SW 1271 (cell line): ENCODE data around the gene VPS8.
"Not testable (repeated sequence)": the region's sequence is repeated elsewhere in the genome, so short reads cannot be mapped to it uniquely, and the experiment has no call there.

Experiments used
- DNase-seq, 2 experiments: peaks; one replicate each; lab custom pipeline; 2025; lab: John Stamatoyannopoulos, UW

The VPS8 gene

GRCh38 chr3:184981071-184981470, 169.1 kb downstream of the VPS8 start:
- no peak for DNase-seq

GRCh38 chr3:184982076-184982475, 170.1 kb downstream of the VPS8 start:
- no peak for DNase-seq

GRCh38 chr3:184985586-184985985, 173.6 kb downstream of the VPS8 start:
- DNase-seq, result no peak

GRCh38 chr3:184986366-184986889, 174.5 kb downstream of the VPS8 start:
- DNase-seq, result no peak

- no peak for DNase-seq
Observed at GRCh38 chr3:184993394-184993793, 181.4 kb downstream of the VPS8 start.

- DNase-seq, result not testable (repeated sequence)
Observed at GRCh38 chr3:185003876-185004275, 191.9 kb downstream of the VPS8 start.

GRCh38 chr3:185009650-185010049, 197.7 kb downstream of the VPS8 start:
- no peak for DNase-seq

GRCh38 chr3:185017584-185017983, 205.6 kb downstream of the VPS8 start:
- DNase-seq, result not testable (repeated sequence)

- not testable (repeated sequence) for DNase-seq
Observed at GRCh38 chr3:185017996-185018395, 206.0 kb downstream of the VPS8 start.

GRCh38 chr3:185021256-185021655, 209.3 kb downstream of the VPS8 start:
- no peak for DNase-seq

- DNase-seq, result no peak
Observed at GRCh38 chr3:185024406-185024805, 212.4 kb downstream of the VPS8 start.

- no peak for DNase-seq
Observed at GRCh38 chr3:185024966-185025365, 213.0 kb downstream of the VPS8 start.

GRCh38 chr3:185028121-185028520, 216.2 kb downstream of the VPS8 start:
- no peak for DNase-seq

GRCh38 chr3:185029086-185029485, 217.1 kb downstream of the VPS8 start:
- DNase-seq, result no peak

GRCh38 chr3:185030399-185030798, 218.4 kb downstream of the VPS8 start:
- DNase-seq, result no peak

GRCh38 chr3:185030951-185031350, 219.0 kb downstream of the VPS8 start:
- DNase-seq, result no peak

- no peak for DNase-seq
Observed at GRCh38 chr3:185037801-185038200, 225.8 kb downstream of the VPS8 start.

GRCh38 chr3:185040425-185040824, 228.5 kb downstream of the VPS8 start:
- DNase-seq, result no peak

GRCh38 chr3:185041540-185041939, 229.6 kb downstream of the VPS8 start:
- no peak for DNase-seq

GRCh38 chr3:185042312-185043050, 230.5 kb downstream of the VPS8 start:
- no peak for DNase-seq

- no peak for DNase-seq
Observed at GRCh38 chr3:185046164-185046515, 234.2 kb downstream of the VPS8 start.

- no peak for DNase-seq
Observed at GRCh38 chr3:185046603-185047002, 234.6 kb downstream of the VPS8 start.

- DNase-seq, result no peak
Observed at GRCh38 chr3:185049710-185050109, 237.7 kb downstream of the VPS8 start.

- DNase-seq, result no peak
Observed at GRCh38 chr3:185051801-185052200, 239.8 kb downstream of the VPS8 start.
